Measurements from ENCODE around the gene DCTN3.
A peak's percentile ranks its signal among the peaks of the same experiment; 100 is the strongest.
"Not testable (repeated sequence)": the region's sequence is repeated elsewhere in the genome, so short reads cannot be mapped to it uniquely, and the experiment has no call there.

Gene DCTN3

GRCh38 chr9:34646211-34647083 lies 26.2 kb upstream of the DCTN3 start, which contains the start of gene GALT:
TSS of gene GALT (plus strand) at chr9:34646675. CDS start at chr9:34646705, 30 bp downstream.
- DNase-seq (ENCODE audit: low spot score), result peak; percentile 91

DNA sequence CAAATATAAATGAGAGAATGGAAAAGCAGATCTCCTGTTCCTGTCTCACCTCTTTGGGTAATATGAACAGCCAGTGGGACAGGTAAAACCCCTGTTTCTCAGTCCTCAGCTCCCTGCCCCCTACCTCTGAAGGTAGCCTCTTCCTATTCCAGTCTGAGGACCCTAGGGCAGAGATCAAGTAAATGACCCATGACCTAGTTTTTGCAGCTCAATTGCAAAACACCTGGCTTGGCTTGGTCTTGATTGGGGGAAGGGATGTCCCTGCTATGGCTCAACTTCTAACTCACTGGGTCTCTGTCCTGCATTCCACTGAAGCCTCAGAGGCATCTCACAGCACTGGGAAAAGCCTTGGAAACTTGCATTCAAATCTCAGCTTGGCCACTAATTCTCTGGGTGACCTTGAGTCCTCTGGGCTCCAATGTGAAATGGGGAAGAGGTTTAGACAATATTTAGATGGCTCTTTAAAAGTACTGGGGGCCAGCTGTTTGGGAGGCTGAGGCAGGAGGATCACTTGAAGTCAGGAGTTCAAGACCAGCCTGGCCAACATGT lies 24.5 kb upstream of the DCTN3 start:
- no peak for DNase-seq (ENCODE audit: low spot score)

DNA sequence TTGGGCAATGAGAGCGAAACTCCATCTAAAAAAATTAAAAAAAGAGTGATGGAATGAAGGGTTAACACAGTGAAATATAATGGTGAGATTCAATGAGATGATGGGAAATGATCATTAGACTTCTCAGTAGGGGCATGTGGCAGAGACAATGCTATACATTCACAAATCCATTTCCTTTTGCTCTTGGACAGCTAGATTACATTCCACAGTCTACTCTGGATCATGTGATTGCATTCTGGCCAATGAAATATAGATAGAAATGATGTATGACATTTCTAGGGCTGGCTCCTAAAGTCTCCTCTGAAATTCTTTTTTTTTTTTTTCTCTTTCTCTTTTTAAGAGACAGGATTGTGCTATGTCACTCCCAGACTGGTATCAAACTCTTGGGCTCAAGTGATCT lies 22.4 kb upstream of the DCTN3 start:
- DNase-seq (ENCODE audit: low spot score), result no peak

DNA sequence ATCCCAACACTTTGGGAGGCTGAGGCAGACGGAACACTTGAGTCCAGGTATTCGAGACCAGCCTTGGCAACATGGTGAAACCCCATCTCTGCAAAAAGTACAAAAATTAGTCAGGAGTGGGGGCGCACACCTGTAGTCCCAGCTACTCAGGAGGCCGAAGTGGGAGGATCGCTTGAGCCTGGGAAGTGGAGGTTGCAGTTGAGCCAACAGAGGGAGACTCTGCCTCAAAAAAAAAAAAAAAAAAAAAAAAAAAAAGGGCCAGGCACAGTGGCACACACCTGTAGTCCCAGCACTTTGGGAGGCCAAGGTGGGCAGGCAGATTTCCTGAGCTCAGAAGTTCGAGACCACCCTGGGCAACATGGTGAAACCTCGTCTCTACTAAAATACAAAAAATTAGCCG lies 19.0 kb upstream of the DCTN3 start:
- not testable (repeated sequence) for DNase-seq (ENCODE audit: low spot score)

GRCh38 chr9:34638138-34638445 lies 17.8 kb upstream of the DCTN3 start:
- no peak for DNase-seq (ENCODE audit: low spot score)

GRCh38 chr9:34637356-34638137 lies 17.3 kb upstream of the DCTN3 start, which contains the start of gene SIGMAR1:
TSS of gene SIGMAR1 (minus strand) at chr9:34637787. CDS start at chr9:34637697, 90 bp downstream.
- peak; percentile 93 for DNase-seq (ENCODE audit: low spot score)

- DNase-seq (ENCODE audit: low spot score), result no peak
Observed at GRCh38 chr9:34636791-34637355, 16.6 kb upstream of the DCTN3 start.

GRCh38 chr9:34635556-34635955 lies 15.3 kb upstream of the DCTN3 start:
- DNase-seq (ENCODE audit: low spot score), result no peak

DNA sequence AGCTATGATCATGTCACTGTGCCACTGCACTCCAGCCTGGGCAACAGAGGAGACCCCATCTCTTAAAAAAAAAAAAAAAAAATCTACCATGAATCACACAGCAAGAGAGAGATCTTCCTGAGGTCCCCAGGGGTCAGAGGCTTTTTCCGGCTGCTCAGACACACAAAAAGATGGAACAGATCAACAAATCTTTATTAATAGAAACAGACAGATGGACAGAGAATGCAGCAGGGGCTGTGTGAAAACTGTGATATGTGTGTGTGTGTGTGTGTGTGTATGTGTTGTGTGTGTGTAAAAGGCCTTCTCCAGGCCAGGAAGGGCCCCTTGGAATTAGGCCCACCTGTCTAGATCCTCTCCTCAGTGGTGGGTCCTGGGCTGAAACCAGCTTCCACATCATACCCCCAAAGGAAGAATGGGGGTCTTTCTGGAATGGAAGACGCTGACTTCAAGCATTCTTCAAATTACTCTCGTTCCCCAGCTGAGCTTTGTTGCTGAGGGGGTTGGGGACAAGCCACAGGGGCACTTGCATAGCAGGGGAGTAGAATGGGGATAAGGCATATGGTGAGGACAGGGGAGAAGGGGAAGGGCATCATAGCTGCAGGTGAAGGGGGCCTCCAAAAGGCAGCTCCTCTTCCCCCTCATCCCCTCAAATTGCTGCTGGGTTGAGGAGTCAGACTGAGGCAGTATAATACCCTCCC lies 14.4 kb upstream of the DCTN3 start:
- no peak for DNase-seq (ENCODE audit: low spot score)

- DNase-seq (ENCODE audit: low spot score), result peak; percentile 70
Observed at GRCh38 chr9:34633851-34634550, 13.7 kb upstream of the DCTN3 start.

DNA sequence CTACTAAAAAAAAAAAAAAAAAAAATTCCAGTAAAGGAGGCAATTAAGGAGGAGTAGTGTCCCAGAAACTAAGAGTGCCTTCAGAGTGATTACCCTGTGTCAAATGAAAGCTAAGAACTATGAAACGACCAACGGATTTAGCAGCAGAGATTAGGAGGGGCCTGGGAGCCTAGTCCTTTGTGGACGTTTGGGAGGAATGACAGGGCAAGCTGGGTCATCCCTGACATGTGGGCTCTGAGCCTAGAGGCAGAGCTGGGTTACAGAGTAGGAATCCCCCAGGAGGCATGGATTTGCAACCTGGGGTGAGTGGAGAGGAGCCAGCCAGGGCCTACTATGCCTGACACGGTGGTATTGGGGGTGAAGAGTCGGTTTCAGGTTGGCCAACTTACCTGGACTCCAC lies 12.9 kb upstream of the DCTN3 start:
- DNase-seq (ENCODE audit: low spot score), result no peak

DNA sequence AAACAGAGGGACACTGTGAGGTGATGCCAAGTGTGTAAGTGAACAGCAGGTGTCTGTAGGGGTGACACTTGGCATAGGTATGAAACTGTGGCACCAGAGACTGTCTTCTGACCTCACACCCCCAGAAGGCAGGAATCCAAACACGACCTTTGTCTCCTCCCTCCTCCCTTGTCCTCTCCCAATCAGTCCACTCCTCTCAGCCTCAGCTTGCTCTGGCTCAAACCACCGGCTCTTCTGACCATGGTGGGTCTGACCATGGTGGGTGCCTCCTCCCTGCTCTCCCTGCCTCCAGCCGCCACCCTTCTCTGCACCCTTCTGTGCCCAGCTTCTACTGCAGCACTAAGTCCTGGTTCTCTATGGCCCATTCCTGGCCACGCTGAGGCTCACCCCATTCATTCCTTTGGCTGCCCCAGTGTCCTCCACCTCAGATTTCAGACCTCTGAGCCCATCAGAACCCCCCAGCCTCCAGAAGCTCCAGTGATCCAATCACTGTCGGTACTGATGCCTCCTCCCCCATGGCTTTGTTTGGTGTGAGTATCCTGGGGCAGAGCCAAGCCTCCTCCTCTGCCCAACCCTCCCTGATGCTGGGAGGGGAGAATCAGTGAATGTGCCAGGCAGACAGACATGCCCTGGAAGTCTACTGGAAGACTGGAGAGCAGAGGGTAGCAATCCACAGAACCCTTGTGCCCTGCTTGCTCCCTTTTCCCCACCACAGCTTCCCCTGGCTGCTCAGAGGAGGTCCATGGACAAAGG lies 10.3 kb upstream of the DCTN3 start:
- DNase-seq (ENCODE audit: low spot score), result no peak

GRCh38 chr9:34629491-34629808 lies 9.2 kb upstream of the DCTN3 start:
- DNase-seq (ENCODE audit: low spot score), result peak; percentile 18

DNA sequence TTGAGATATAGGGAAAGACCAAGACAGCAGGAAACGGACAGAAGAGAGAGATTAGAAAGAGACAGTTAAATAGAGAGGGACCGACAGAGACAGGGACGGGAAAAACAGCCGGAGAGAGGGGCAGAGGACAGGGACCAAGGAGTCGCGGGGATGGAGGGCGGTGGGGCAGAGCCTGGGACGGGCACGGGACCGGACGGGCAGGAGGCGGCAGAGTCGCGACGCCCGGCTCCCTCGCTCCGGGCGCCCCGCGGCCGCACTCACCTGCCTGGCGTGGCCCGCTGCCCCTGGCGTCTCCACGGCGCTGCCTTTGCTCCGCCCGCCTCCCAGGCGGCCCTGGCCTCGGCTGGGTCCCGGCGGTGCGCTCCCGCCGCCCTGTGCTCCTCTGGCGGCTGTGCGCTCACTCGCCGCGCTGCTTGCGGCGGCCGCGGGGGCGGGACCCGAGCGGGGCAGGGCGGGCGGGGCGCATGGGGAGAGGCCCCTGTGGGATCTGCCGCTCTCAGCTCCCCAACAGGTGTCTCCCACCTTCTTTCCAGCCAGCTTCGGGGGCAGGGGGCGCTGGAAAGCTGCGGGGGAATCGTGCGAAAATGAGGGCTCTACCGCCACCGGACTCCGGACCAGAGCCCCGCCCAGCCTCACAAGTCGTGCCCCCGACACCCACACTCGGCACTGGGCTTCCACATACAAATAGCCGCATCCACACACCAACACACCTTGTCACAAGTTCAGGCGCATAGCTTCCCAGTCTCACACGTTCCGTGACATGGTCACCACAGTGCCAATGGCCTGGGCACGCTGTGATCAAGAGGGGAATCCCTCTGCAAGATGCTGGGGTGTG lies 8.6 kb upstream of the DCTN3 start, which contains the start of gene ARID3C:
Gene ARID3C, minus strand, starts transcription at position 411 of the 835 bp plus-strand sequence. CDS start 1,052 bp downstream, outside the sequence.
- peak; percentile 30 for DNase-seq (ENCODE audit: low spot score)

DNA sequence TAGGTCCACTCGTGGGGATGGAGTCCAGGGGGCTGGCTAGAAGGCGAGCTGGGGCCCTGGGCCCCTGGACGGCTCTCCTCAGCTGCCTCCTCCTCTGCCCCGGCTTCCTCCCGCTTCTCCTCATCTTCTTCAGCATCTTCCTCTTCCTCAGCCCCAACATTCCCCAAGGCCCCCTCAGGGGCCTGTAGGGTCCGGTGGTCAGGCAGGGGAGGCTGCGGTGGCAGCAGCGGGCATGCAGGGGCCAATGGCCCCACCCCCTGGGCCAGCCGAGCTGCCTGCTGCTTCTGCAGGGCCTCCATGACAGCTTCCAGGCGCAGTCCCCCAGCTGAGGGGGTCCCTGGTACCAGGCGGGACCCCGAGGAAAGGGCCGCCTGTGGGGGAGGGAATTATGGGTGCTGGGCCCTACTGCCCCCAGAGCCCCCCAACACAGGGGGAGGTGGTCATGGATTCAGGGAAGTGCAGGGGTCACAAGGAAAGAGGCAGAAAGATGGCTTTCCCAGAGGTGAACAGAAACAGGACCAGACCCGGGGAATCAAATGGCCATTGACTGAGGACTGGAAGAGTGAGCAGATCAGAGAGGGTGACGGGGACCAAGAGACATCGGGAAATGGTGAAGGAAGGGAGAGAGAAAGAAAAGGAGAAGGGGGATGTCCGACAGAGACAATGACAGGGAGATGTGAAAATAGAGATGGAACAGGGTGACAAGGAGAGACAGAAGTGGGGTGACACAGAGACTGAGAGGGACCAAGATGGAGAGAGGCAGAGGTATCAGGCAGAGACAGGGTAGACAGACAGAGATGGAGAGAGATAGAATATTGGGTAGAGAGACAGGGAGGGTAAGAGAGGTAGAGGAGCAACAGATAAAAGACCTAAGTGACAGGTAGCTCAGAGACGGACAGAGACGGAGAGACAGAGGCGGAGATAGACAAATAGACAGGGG lies 7.7 kb upstream of the DCTN3 start:
- no peak for DNase-seq (ENCODE audit: low spot score)

- no peak for DNase-seq (ENCODE audit: low spot score)
Observed at GRCh38 chr9:34625186-34625486, 4.8 kb upstream of the DCTN3 start.

DNA sequence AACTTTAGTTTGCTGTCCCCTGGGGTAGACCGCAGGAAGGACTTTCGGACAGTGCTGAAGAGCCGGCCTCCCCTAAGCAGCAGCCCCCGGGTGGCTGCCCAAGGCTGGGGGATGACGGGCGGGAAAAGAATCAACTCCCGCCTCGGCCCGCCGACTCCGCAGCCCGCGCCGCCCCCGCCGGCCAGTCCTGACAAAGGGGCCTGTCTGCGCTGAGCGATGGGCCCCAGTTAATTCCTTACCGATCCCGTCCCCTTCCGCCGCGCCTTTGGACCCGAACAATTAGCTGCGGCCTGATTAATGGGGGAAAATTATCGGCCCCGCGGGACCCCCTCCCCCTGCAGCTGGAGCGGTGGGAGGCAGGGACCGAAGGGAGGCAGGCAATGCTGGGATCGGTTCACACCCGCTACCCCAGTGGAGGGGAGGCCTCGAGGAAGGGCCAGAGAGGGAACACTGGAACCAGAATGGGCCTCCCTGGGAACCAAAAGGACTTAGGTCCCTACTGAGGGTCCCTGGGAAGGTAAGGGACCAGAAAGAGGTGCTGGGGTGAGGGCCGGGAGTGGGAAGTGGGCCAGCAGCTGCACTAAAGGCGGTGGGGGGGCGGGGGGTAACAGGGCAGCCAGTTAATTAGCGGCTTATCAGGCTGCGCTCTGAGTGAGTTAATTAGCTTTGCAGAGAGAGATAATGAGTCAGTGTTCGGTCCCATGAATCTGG lies 4.3 kb upstream of the DCTN3 start:
- DNase-seq (ENCODE audit: low spot score), result no peak

Measured in kidney tubule cell (primary cell).